K562 (cell line): ENCODE data around the gene NUDT15. TPM values are rescaled to one million over a fixed set of nuclear protein-coding genes. Genes with fewer than 3 reads are reported as not detected.

Source experiments
- BRD9 ChIP-seq: fragments of 450-650 bp; IDR thresholded peaks from 2 replicates; pipeline ENCODE4 v1.6.1; 2018; ENCODE audit warnings: low read depth; ENCODE audit not compliant: partially characterized antibody
- CBFB ChIP-seq: sonication (generic); formaldehyde crosslinking; IDR thresholded peaks from 2 replicates; pipeline ENCODE4 v1.4.0; 2020; ENCODE audit warnings: mild to moderate bottlenecking, missing genetic modification reagents
- DDX20 ChIP-seq: fragments of 450-650 bp; IDR thresholded peaks from 2 replicates; pipeline ENCODE4 v1.6.1; 2016; ENCODE audit warnings: missing genetic modification characterization, low read depth, mild to moderate bottlenecking, missing compliant biosample characterization, moderate library complexity
- L3MBTL2 ChIP-seq: fragments of 450-650 bp; IDR thresholded peaks from 2 replicates; pipeline ENCODE4 v1.6.1; 2016; ENCODE audit warnings: mild to moderate bottlenecking, moderate library complexity
- MLLT1 ChIP-seq, 2 experiments: fragments of 450-650 bp; IDR thresholded peaks; 2 replicates each; pipeline ENCODE4 v1.6.1; 2016
- NFATC3 ChIP-seq: fragments of 450-650 bp; IDR thresholded peaks from 2 replicates; pipeline ENCODE4 v1.6.1; 2017; ENCODE audit warnings: mild to moderate bottlenecking
- NR2C2 ChIP-seq, 2 experiments: fragments of 200-800 bp in 1 of 2; sonication (Bioruptor generic) in 1 of 2; sonication (generic) in 1 of 2; formaldehyde crosslinking in 1 of 2; IDR thresholded peaks; 2 replicates each; pipeline versions ENCODE4 v1.6.1 to v1.8.0; 2016 to 2022; ENCODE audit warnings: mild to moderate bottlenecking in 1 of 2, missing compliant biosample characterization in 1 of 2, missing genetic modification characterization in 1 of 2, missing genetic modification reagents in 1 of 2
- PHF20 ChIP-seq: fragments of 450-650 bp; IDR thresholded peaks from 2 replicates; pipeline ENCODE4 v1.6.1; 2018; ENCODE audit not compliant: partially characterized antibody
- PHF8 ChIP-seq: fragments of 200-600 bp; sonication (generic); IDR thresholded peaks from 2 replicates; pipeline ENCODE4 v1.6.1; 2012; ENCODE audit warnings: mixed run types, mild to moderate bottlenecking, inconsistent platforms, low read length, moderate library complexity, borderline replicate concordance
- POLR2AphosphoS5 ChIP-seq: IDR thresholded peaks from 2 replicates; pipeline ENCODE4 v1.6.1; 2011; ENCODE audit warnings: mild to moderate bottlenecking, low read depth, low read length, moderate library complexity; ENCODE audit not compliant: control insufficient read depth, insufficient read depth
- POLR2B ChIP-seq: fragments of 450-650 bp; IDR thresholded peaks from 2 replicates; pipeline ENCODE4 v1.6.1; 2018; ENCODE audit warnings: low read depth; ENCODE audit not compliant: partially characterized antibody
- SAP30 ChIP-seq: fragments of 200-600 bp; sonication (generic); IDR thresholded peaks from 2 replicates; pipeline ENCODE4 v1.6.1; 2012; ENCODE audit warnings: borderline replicate concordance, low read depth, mild to moderate bottlenecking, moderate library complexity, low read length, control low read depth, inconsistent platforms; ENCODE audit not compliant: insufficient read depth, poor library complexity, severe bottlenecking
- ZNF121 ChIP-seq: sonication (generic); formaldehyde crosslinking; conservative IDR thresholded peaks from 2 replicates; pipeline ENCODE4 v1.8.0; 2022; ENCODE audit warnings: missing genetic modification reagents
- ZNF239 ChIP-seq: fragments of 250-450 bp; sonication (Bioruptor Pico); IDR thresholded peaks from 2 replicates; pipeline ENCODE4 v1.4.0; 2020; ENCODE audit warnings: mild to moderate bottlenecking
- ZNF280B ChIP-seq: fragments of 250-450 bp; sonication (Bioruptor Pico); IDR thresholded peaks from 2 replicates; pipeline ENCODE4 v1.5.1; 2021; ENCODE audit warnings: mild to moderate bottlenecking
- ZNF75A ChIP-seq: fragments of 450-650 bp; formaldehyde crosslinking; IDR thresholded peaks from 2 replicates; pipeline ENCODE4 v1.4.0; 2020; ENCODE audit warnings: mild to moderate bottlenecking
- polyA plus RNA-seq, 8 experiments: library from polyadenylated mRNA; depleted of rRNA in 4 of 8; stranded (reverse) in 5 of 8; unstranded in 3 of 8; fragments of >200 nt; fragmentation: Nextera tagmentation in 2 of 8; fragmentation: Illumina TruSeq in 1 of 8; extraction: Ambion mirVana in 2 of 8; extraction: Trizol in 1 of 8; gene quantifications; 2 replicates each; pipeline versions ENCODE4 v1.2.1 to v1.2.3, GENCODE V29; 2011 to 2014; ENCODE audit warnings: inconsistent platforms in 1 of 8, missing spikeins in 1 of 8
- total RNA-seq, 7 experiments: library from RNA; depleted of rRNA in 6 of 7; stranded (reverse); fragments of >200 nt in 6 of 7; fragmentation: Illumina TruSeq in 2 of 7; extraction: Trizol in 2 of 7; gene quantifications; 2 replicates each; pipeline versions ENCODE4 v1.2.1 to v1.2.3, GENCODE V29; 2011 to 2021; ENCODE audit warnings: low replicate concordance in 1 of 7
- TF ChIP-seq, protein P1 (sequence below): IDR thresholded peaks from 2 replicates; pipeline ENCODE4 v1.6.1; 2016; ENCODE audit warnings: missing genetic modification characterization, missing compliant biosample characterization
- TF ChIP-seq, protein P2 (sequence below), 2 experiments: fragments of 450-650 bp; conservative IDR thresholded peaks; 2 replicates each; pipeline ENCODE4 v1.6.1; 2017; ENCODE audit warnings: mild to moderate bottlenecking in 2 of 2, moderate library complexity in 2 of 2

Gene NUDT15
- total and polyA plus RNA-seq, 9 of the 15 experiments (the other 6 are each of a cell fraction or from before 2014, with no cell fraction given) = 14.2 to 26.9 (median 21.6) TPM

- TF ChIP-seq, protein P1, sequence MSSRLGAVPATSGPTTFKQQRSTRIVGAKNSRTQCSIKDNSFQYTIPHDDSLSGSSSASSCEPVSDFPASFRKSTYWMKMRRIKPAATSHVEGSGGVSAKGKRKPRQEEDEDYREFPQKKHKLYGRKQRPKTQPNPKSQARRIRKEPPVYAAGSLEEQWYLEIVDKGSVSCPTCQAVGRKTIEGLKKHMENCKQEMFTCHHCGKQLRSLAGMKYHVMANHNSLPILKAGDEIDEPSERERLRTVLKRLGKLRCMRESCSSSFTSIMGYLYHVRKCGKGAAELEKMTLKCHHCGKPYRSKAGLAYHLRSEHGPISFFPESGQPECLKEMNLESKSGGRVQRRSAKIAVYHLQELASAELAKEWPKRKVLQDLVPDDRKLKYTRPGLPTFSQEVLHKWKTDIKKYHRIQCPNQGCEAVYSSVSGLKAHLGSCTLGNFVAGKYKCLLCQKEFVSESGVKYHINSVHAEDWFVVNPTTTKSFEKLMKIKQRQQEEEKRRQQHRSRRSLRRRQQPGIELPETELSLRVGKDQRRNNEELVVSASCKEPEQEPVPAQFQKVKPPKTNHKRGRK = no peak
- TF ChIP-seq POLR2B (peak; percentile 64), ZNF280B (CRISPR knock-in tag) (no peak), SAP30 (peak; percentile 53), NFATC3 (no peak), NR2C2 (CRISPR knock-in tag; IDR thresholded peaks at IDR 0.05) (no peak), NR2C2 (tag; IDR thresholded peaks at IDR 0.05) (peak; percentile 42; the same call in 1 of the 2 replicates), BRD9 (no peak), PHF20 (peak; percentile 92), POLR2AphosphoS5 (peak; percentile 50; the same call in 1 of the 2 replicates), ZNF239 (CRISPR knock-in tag) (no peak), ZNF121 (CRISPR knock-in tag) (no peak), MLLT1 (IDR thresholded peaks at IDR 0.05) (peak in 1 of 2 experiments; percentile 84; a peak in 2 of 4 replicates), ZNF75A (CRISPR knock-in tag) (0 out of 2 replicates have a peak, but pooled peaks have one; percentile 28), DDX20 (tag) (no peak), PHF8 (peak; percentile 91; the same call in 1 of the 2 replicates), L3MBTL2 (0 out of 2 replicates have a peak, but pooled peaks have one; percentile 13), CBFB (CRISPR knock-in tag) (no peak)
- TF ChIP-seq, protein P2, sequence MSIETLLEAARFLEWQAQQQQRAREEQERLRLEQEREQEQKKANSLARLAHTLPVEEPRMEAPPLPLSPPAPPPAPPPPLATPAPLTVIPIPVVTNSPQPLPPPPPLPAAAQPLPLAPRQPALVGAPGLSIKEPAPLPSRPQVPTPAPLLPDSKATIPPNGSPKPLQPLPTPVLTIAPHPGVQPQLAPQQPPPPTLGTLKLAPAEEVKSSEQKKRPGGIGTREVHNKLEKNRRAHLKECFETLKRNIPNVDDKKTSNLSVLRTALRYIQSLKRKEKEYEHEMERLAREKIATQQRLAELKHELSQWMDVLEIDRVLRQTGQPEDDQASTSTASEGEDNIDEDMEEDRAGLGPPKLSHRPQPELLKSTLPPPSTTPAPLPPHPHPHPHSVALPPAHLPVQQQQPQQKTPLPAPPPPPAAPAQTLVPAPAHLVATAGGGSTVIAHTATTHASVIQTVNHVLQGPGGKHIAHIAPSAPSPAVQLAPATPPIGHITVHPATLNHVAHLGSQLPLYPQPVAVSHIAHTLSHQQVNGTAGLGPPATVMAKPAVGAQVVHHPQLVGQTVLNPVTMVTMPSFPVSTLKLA (conservative IDR thresholded peaks at IDR 0.05) = 0 out of 4 replicates have a peak, but pooled peaks of 1 of the 2 experiments have one; percentile 41
Measured at GRCh38 chr13:48001114-48001881, 36.2 kb upstream of the NUDT15 start, which contains the start of gene SUCLA2 (continued).
